NCI-H146 (cell line): ENCODE measurements around the gene DNAJC10.
"Not testable (repeated sequence)": the region's sequence is repeated elsewhere in the genome, so short reads cannot be mapped to it uniquely, and the experiment has no call there.

ENCODE experiments used
- DNase-seq: peaks from one replicate; lab custom pipeline; 2025; lab: John Stamatoyannopoulos, UW

Gene DNAJC10

GRCh38 chr2:182715892-182716649, at the start of gene DNAJC10:
Gene DNAJC10 (plus strand): TSS chr2:182716257. CDS start chr2:182718087, 1,830 bp downstream.
- peak; percentile 92 for DNase-seq

GRCh38 chr2:182666674-182667314, 49.3 kb upstream of the DNAJC10 start:
- DNase-seq, result peak; percentile 38

GRCh38 chr2:182667315-182667695, 48.8 kb upstream of the DNAJC10 start:
- no peak for DNase-seq

GRCh38 chr2:182668671-182669070, 47.4 kb upstream of the DNAJC10 start:
- DNase-seq, result peak; percentile 94

GRCh38 chr2:182672466-182673165, 43.4 kb upstream of the DNAJC10 start:
- DNase-seq, result no peak

GRCh38 chr2:182680837-182681236, 35.2 kb upstream of the DNAJC10 start:
- DNase-seq, result no peak

- DNase-seq, result no peak
Measured at GRCh38 chr2:182682210-182682609, 33.8 kb upstream of the DNAJC10 start.

GRCh38 chr2:182685559-182685958, 30.5 kb upstream of the DNAJC10 start:
- DNase-seq, result no peak

GRCh38 chr2:182686763-182687162, 29.3 kb upstream of the DNAJC10 start:
- not testable (repeated sequence) for DNase-seq

GRCh38 chr2:182694189-182694588, 21.9 kb upstream of the DNAJC10 start:
- DNase-seq, result no peak

GRCh38 chr2:182695776-182696175, 20.3 kb upstream of the DNAJC10 start:
- DNase-seq, result no peak

GRCh38 chr2:182698671-182699070, 17.4 kb upstream of the DNAJC10 start:
- no peak for DNase-seq

GRCh38 chr2:182705761-182706160, 10.3 kb upstream of the DNAJC10 start:
- DNase-seq, result no peak

GRCh38 chr2:182706751-182707150, 9.3 kb upstream of the DNAJC10 start:
- no peak for DNase-seq

- DNase-seq, result no peak
Measured at GRCh38 chr2:182713601-182714000, 2.5 kb upstream of the DNAJC10 start.

- peak; percentile 12 for DNase-seq
Measured at GRCh38 chr2:182715121-182715891, 751 bp upstream of the DNAJC10 start.

- DNase-seq, result peak; percentile 55
Measured at GRCh38 chr2:182716650-182716979, 558 bp downstream of the DNAJC10 start.

- peak; percentile 44 for DNase-seq
Measured at GRCh38 chr2:182717416-182717815, 1.4 kb downstream of the DNAJC10 start.

GRCh38 chr2:182717816-182718215, 1.8 kb downstream of the DNAJC10 start:
- no peak for DNase-seq

- DNase-seq, result no peak
Measured at GRCh38 chr2:182718459-182718858, 2.4 kb downstream of the DNAJC10 start.

GRCh38 chr2:182719116-182719515, 3.1 kb downstream of the DNAJC10 start:
- DNase-seq, result not testable (repeated sequence)

GRCh38 chr2:182724656-182725055, 8.6 kb downstream of the DNAJC10 start:
- no peak for DNase-seq
